HG02970 (cell line): Measurements from ENCODE around the gene TARBP2.

Experiments
- ATAC-seq: cut with Tn5 transposase; IDR thresholded peaks from one replicate; pipeline ENCODE4 v1.9.1; 2021; ENCODE audit warnings: mild to moderate bottlenecking, moderate library complexity, moderate number of reproducible peaks; ENCODE audit not compliant: unreplicated experiment, low FRiP score

Gene TARBP2

GRCh38 chr12:53493610-53494391 lies 7.3 kb upstream of the TARBP2 start:
- no peak for ATAC-seq

GRCh38 chr12:53495903-53496751 lies 5.0 kb upstream of the TARBP2 start:
- ATAC-seq = no peak

- no peak for ATAC-seq
Observed at GRCh38 chr12:53496752-53497032, 4.4 kb upstream of the TARBP2 start.

- no peak for ATAC-seq
Observed at GRCh38 chr12:53497461-53497860, 3.6 kb upstream of the TARBP2 start.

GRCh38 chr12:53498235-53498630 lies 2.9 kb upstream of the TARBP2 start:
- no peak for ATAC-seq

- ATAC-seq = no peak
Observed at GRCh38 chr12:53499266-53500141, 1.6 kb upstream of the TARBP2 start, which contains the start of gene MAP3K12. Gene MAP3K12, minus strand, starts transcription at chr12:53499458. Its CDS starts 12,067 bp downstream, at chr12:53487391.

- no peak for ATAC-seq
Observed at GRCh38 chr12:53500142-53500775, 824 bp upstream of the TARBP2 start.

GRCh38 chr12:53501615-53502181 lies 615 bp downstream of the TARBP2 start:
- ATAC-seq = no peak

- ATAC-seq = no peak
Observed at GRCh38 chr12:53502331-53502730, 1.2 kb downstream of the TARBP2 start.

- ATAC-seq = no peak
Observed at GRCh38 chr12:53502983-53503728, 2.1 kb downstream of the TARBP2 start.

GRCh38 chr12:53504004-53504920 lies 3.2 kb downstream of the TARBP2 start:
- no peak for ATAC-seq

GRCh38 chr12:53505086-53505485 lies 4.0 kb downstream of the TARBP2 start:
- ATAC-seq = no peak

- ATAC-seq = no peak
Observed at GRCh38 chr12:53505555-53506449, 4.7 kb downstream of the TARBP2 start.

- no peak for ATAC-seq
Observed at GRCh38 chr12:53506450-53506785, 5.3 kb downstream of the TARBP2 start.

GRCh38 chr12:53506881-53507602 lies 6.0 kb downstream of the TARBP2 start, which contains the start of gene NPFF:
Gene NPFF, minus strand, starts transcription at chr12:53507484. Its CDS starts 10 bp downstream, at chr12:53507474.
- ATAC-seq = no peak

- no peak for ATAC-seq
Observed at GRCh38 chr12:53507603-53507885, 6.5 kb downstream of the TARBP2 start.
